ENCODE measurements around the gene DNAJC30. TPM values are rescaled to one million over a fixed set of nuclear protein-coding genes. Genes with fewer than 3 reads are reported as not detected.

DNAJC30 gene
- total and polyA plus RNA-seq, 9 donors: 7.1 to 16.1 (median 12.6) TPM

GRCh38 chr7:73690646-73691045, 7.4 kb upstream of the DNAJC30 start:
- no peak for TF ChIP-seq POLR2A (IDR thresholded peaks at IDR 0.05)
- TF ChIP-seq CTCF (IDR thresholded peaks at IDR 0.05): no peak
- no peak for TF ChIP-seq EP300 (IDR thresholded peaks at IDR 0.05)
- no peaks in the 10 kb centered on the region for H3K27me3 ChIP-seq
- no peak overlapping the region for H3K4me3 ChIP-seq
- intact Hi-C loops (cut with DNase I): no loop called here
- WGBS, 3 donors: 80 to 87% (median 84%) methylated on average over 7 of the region's 7 CpGs
- no peaks in the 10 kb centered on the region for H3K4me1 ChIP-seq (ENCODE audit: insufficient read depth)
- no peaks in the 10 kb centered on the region for H3K9me3 ChIP-seq
- DNase-seq: no peak
- H3K36me3 ChIP-seq: no peaks in the 10 kb centered on the region
- no peak overlapping the region for H3K27ac ChIP-seq

- Histone ChIP-seq H3K4me3 (no peak overlapping the region), H3K27ac (no peak overlapping the region), H3K36me3 (no peaks in the 10 kb centered on the region), H3K27me3 (no peaks in the 10 kb centered on the region), H3K4me1 (ENCODE audit: insufficient read depth) (peaks cover 3% of the 10 kb centered on the region), H3K9me3 (no peaks in the 10 kb centered on the region)
- WGBS, 3 donors: 89 to 94% (median 92%) methylated on average over 8 of the region's 8 CpGs
- no peak for TF ChIP-seq POLR2A (IDR thresholded peaks at IDR 0.05)
- no peak for TF ChIP-seq CTCF (IDR thresholded peaks at IDR 0.05)
- TF ChIP-seq EP300 (IDR thresholded peaks at IDR 0.05): no peak
- DNase-seq: no peak
- intact Hi-C loops (cut with DNase I): loop anchor here in 1 of 4 donors (10.0 kb wide), 1 partner anchor 567 kb away; the partner anchor contains the start of gene RFC2
Measured at GRCh38 chr7:73688288-73688687, 5.0 kb upstream of the DNAJC30 start.

- whole genome bisulfite sequencing, 3 donors: 93 to 94% (median 93%) methylated on average over 18 of the region's 18 CpGs
- no peaks in the 10 kb centered on the region for H3K36me3 ChIP-seq
- intact Hi-C loops (cut with DNase I): loop anchor here in 1 of 4 donors (10.0 kb wide), 1 partner anchor 569 kb away; the partner anchor contains the start of gene RFC2
- peaks cover 17% of the 10 kb centered on the region for H3K4me1 ChIP-seq (ENCODE audit: insufficient read depth)
- no peak for TF ChIP-seq CTCF (IDR thresholded peaks at IDR 0.05)
- H3K4me3 ChIP-seq: no peak overlapping the region
- H3K27ac ChIP-seq: no peak overlapping the region
- no peak for DNase-seq
- H3K9me3 ChIP-seq: no peaks in the 10 kb centered on the region
- H3K27me3 ChIP-seq: no peaks in the 10 kb centered on the region
Measured at GRCh38 chr7:73685311-73685710, 2.1 kb upstream of the DNAJC30 start.

- peak in 1 of 5 donors; percentile 18 for DNase-seq
- 19 to 23% (median 22%) methylated on average over 58 of the region's 58 CpGs for WGBS, 3 donors
- H3K4me3 ChIP-seq: peak overlapping the region; percentile 89
- no peaks in the 10 kb centered on the region for H3K27me3 ChIP-seq
- H3K36me3 ChIP-seq: no peaks in the 10 kb centered on the region
- no peaks in the 10 kb centered on the region for H3K9me3 ChIP-seq
- TF ChIP-seq POLR2A (IDR thresholded peaks at IDR 0.05): no peak
- TF ChIP-seq EP300 (IDR thresholded peaks at IDR 0.05): no peak
- no peak for TF ChIP-seq CTCF (IDR thresholded peaks at IDR 0.05)
- peaks cover 17% of the 10 kb centered on the region for H3K4me1 ChIP-seq (ENCODE audit: insufficient read depth)
- intact Hi-C loops (cut with DNase I): loop anchor here in 1 of 4 donors (10.0 kb wide), 1 partner anchor 571 kb away; the partner anchor contains the start of gene RFC2
- H3K27ac ChIP-seq: peak overlapping the region in 1 of 2 donors; percentile 19
Measured at GRCh38 chr7:73683788-73684693, 788 bp upstream of the DNAJC30 start.
